HG03175 (cell line): Measurements from ENCODE around the gene ADNP2.

Experiments
- ATAC-seq: cut with Tn5 transposase; IDR thresholded peaks from one replicate; pipeline ENCODE4 v1.9.1; 2021; ENCODE audit warnings: mild to moderate bottlenecking, moderate library complexity; ENCODE audit not compliant: unreplicated experiment

The ADNP2 gene

GRCh38 chr18:80108739-80109675 lies at the start of gene ADNP2:
TSS of gene ADNP2 (plus strand) at chr18:80109262. CDS start at chr18:80117543, 8,281 bp downstream.
- ATAC-seq: peak; percentile 72

GRCh38 chr18:80059945-80060344 lies 49.1 kb upstream of the ADNP2 start:
- no peak for ATAC-seq

- ATAC-seq: no peak
Measured at GRCh38 chr18:80065705-80066104, 43.4 kb upstream of the ADNP2 start.

- no peak for ATAC-seq
Measured at GRCh38 chr18:80067321-80067720, 41.7 kb upstream of the ADNP2 start.

- no peak for ATAC-seq
Measured at GRCh38 chr18:80067897-80068296, 41.2 kb upstream of the ADNP2 start.

- ATAC-seq: no peak
Measured at GRCh38 chr18:80068571-80069272, 40.3 kb upstream of the ADNP2 start.

- ATAC-seq: no peak
Measured at GRCh38 chr18:80070825-80071224, 38.2 kb upstream of the ADNP2 start.

- no peak for ATAC-seq
Measured at GRCh38 chr18:80074183-80074582, 34.9 kb upstream of the ADNP2 start.

GRCh38 chr18:80074697-80075096 lies 34.4 kb upstream of the ADNP2 start:
- ATAC-seq: no peak

- no peak for ATAC-seq
Measured at GRCh38 chr18:80075940-80076339, 33.1 kb upstream of the ADNP2 start.

GRCh38 chr18:80076379-80076778 lies 32.7 kb upstream of the ADNP2 start:
- ATAC-seq: no peak

- ATAC-seq: no peak
Measured at GRCh38 chr18:80077873-80078272, 31.2 kb upstream of the ADNP2 start.

- ATAC-seq: no peak
Measured at GRCh38 chr18:80086281-80086680, 22.8 kb upstream of the ADNP2 start.

- no peak for ATAC-seq
Measured at GRCh38 chr18:80088036-80088435, 21.0 kb upstream of the ADNP2 start.

- ATAC-seq: no peak
Measured at GRCh38 chr18:80088823-80089222, 20.2 kb upstream of the ADNP2 start.

- ATAC-seq: no peak
Measured at GRCh38 chr18:80095414-80095813, 13.6 kb upstream of the ADNP2 start.

- no peak for ATAC-seq
Measured at GRCh38 chr18:80096032-80096565, 13.0 kb upstream of the ADNP2 start.

GRCh38 chr18:80097201-80097600 lies 11.9 kb upstream of the ADNP2 start:
- no peak for ATAC-seq

GRCh38 chr18:80103231-80103630 lies 5.8 kb upstream of the ADNP2 start:
- no peak for ATAC-seq

- no peak for ATAC-seq
Measured at GRCh38 chr18:80104364-80104779, 4.7 kb upstream of the ADNP2 start.

- peak; percentile 46 for ATAC-seq
Measured at GRCh38 chr18:80105369-80106167, 3.5 kb upstream of the ADNP2 start.
